ENCODE data around the gene C12orf54.
"Not testable (repeated sequence)": the region's sequence is repeated elsewhere in the genome, so short reads cannot be mapped to it uniquely, and the experiment has no call there.

DNA sequence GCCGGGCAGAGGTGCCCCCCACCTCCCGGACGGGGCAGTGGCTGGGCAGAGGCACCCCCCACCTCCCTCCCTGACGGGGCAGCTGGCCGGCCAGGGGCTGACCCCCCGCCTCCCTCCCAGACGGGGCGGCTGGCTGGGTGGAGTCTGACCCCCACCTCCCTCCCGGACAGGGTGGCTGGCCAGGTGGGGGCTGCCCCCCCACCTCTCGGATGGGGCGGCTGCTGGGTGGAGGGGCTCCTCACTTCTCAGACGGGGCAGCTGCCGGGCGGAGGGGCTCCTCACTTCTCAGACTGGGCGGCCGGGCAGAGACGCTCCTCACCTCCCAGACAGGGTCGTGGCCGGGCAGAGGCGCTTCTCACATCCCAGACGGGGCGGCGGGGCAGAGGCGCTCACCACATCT is 38.1 kb downstream of the C12orf54 start:
- TF ChIP-seq, protein P1, sequence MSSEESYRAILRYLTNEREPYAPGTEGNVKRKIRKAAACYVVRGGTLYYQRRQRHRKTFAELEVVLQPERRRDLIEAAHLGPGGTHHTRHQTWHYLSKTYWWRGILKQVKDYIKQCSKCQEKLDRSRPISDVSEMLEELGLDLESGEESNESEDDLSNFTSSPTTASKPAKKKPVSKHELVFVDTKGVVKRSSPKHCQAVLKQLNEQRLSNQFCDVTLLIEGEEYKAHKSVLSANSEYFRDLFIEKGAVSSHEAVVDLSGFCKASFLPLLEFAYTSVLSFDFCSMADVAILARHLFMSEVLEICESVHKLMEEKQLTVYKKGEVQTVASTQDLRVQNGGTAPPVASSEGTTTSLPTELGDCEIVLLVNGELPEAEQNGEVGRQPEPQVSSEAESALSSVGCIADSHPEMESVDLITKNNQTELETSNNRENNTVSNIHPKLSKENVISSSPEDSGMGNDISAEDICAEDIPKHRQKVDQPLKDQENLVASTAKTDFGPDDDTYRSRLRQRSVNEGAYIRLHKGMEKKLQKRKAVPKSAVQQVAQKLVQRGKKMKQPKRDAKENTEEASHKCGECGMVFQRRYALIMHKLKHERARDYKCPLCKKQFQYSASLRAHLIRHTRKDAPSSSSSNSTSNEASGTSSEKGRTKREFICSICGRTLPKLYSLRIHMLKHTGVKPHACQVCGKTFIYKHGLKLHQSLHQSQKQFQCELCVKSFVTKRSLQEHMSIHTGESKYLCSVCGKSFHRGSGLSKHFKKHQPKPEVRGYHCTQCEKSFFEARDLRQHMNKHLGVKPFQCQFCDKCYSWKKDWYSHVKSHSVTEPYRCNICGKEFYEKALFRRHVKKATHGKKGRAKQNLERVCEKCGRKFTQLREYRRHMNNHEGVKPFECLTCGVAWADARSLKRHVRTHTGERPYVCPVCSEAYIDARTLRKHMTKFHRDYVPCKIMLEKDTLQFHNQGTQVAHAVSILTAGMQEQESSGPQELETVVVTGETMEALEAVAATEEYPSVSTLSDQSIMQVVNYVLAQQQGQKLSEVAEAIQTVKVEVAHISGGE (CRISPR knock-in tag; IDR thresholded peaks at IDR 0.05): not testable (repeated sequence)
- not testable (repeated sequence) for TF ChIP-seq EP300 (IDR thresholded peaks at IDR 0.05; ENCODE audit: borderline replicate concordance in 1 of 2, control insufficient read depth in 1 of 2, low read depth in 2 of 2, low read length in 2 of 2); ZNF24 (IDR thresholded peaks at IDR 0.05); POLR2A (IDR thresholded peaks at IDR 0.05; ENCODE audit: low read depth, low read length); CREB1 (IDR thresholded peaks at IDR 0.05; ENCODE audit: low read depth); MTA2 (IDR thresholded peaks at IDR 0.05; ENCODE audit: low read depth); HDGF (IDR thresholded peaks at IDR 0.05); SIN3A (IDR thresholded peaks at IDR 0.05; ENCODE audit: low read depth, low read length); ZSCAN29 (IDR thresholded peaks at IDR 0.05)
- TF ChIP-seq, protein P2, sequence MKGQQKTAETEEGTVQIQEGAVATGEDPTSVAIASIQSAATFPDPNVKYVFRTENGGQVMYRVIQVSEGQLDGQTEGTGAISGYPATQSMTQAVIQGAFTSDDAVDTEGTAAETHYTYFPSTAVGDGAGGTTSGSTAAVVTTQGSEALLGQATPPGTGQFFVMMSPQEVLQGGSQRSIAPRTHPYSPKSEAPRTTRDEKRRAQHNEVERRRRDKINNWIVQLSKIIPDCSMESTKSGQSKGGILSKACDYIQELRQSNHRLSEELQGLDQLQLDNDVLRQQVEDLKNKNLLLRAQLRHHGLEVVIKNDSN (IDR thresholded peaks at IDR 0.05; ENCODE audit: borderline replicate concordance, extremely low read length, insufficient read depth, low read depth, low read length): not testable (repeated sequence)
- TF ChIP-seq, protein P3, sequence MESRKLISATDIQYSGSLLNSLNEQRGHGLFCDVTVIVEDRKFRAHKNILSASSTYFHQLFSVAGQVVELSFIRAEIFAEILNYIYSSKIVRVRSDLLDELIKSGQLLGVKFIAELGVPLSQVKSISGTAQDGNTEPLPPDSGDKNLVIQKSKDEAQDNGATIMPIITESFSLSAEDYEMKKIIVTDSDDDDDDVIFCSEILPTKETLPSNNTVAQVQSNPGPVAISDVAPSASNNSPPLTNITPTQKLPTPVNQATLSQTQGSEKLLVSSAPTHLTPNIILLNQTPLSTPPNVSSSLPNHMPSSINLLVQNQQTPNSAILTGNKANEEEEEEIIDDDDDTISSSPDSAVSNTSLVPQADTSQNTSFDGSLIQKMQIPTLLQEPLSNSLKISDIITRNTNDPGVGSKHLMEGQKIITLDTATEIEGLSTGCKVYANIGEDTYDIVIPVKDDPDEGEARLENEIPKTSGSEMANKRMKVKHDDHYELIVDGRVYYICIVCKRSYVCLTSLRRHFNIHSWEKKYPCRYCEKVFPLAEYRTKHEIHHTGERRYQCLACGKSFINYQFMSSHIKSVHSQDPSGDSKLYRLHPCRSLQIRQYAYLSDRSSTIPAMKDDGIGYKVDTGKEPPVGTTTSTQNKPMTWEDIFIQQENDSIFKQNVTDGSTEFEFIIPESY (IDR thresholded peaks at IDR 0.05): not testable (repeated sequence)
- TF ChIP-seq, protein P4, sequence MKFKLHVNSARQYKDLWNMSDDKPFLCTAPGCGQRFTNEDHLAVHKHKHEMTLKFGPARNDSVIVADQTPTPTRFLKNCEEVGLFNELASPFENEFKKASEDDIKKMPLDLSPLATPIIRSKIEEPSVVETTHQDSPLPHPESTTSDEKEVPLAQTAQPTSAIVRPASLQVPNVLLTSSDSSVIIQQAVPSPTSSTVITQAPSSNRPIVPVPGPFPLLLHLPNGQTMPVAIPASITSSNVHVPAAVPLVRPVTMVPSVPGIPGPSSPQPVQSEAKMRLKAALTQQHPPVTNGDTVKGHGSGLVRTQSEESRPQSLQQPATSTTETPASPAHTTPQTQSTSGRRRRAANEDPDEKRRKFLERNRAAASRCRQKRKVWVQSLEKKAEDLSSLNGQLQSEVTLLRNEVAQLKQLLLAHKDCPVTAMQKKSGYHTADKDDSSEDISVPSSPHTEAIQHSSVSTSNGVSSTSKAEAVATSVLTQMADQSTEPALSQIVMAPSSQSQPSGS (IDR thresholded peaks at IDR 0.05; ENCODE audit: low read length): not testable (repeated sequence)
- TF ChIP-seq, protein P5, sequence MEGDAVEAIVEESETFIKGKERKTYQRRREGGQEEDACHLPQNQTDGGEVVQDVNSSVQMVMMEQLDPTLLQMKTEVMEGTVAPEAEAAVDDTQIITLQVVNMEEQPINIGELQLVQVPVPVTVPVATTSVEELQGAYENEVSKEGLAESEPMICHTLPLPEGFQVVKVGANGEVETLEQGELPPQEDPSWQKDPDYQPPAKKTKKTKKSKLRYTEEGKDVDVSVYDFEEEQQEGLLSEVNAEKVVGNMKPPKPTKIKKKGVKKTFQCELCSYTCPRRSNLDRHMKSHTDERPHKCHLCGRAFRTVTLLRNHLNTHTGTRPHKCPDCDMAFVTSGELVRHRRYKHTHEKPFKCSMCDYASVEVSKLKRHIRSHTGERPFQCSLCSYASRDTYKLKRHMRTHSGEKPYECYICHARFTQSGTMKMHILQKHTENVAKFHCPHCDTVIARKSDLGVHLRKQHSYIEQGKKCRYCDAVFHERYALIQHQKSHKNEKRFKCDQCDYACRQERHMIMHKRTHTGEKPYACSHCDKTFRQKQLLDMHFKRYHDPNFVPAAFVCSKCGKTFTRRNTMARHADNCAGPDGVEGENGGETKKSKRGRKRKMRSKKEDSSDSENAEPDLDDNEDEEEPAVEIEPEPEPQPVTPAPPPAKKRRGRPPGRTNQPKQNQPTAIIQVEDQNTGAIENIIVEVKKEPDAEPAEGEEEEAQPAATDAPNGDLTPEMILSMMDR (IDR thresholded peaks at IDR 0.05 in 2 of 3, conservative IDR thresholded peaks at IDR 0.05 in 1 of 3; ENCODE audit: control insufficient read depth in 2 of 3, extremely low read depth in 1 of 3, insufficient read depth in 1 of 3, low read depth in 3 of 3, low read length in 3 of 3): not testable (repeated sequence)
- TF ChIP-seq, protein P6, sequence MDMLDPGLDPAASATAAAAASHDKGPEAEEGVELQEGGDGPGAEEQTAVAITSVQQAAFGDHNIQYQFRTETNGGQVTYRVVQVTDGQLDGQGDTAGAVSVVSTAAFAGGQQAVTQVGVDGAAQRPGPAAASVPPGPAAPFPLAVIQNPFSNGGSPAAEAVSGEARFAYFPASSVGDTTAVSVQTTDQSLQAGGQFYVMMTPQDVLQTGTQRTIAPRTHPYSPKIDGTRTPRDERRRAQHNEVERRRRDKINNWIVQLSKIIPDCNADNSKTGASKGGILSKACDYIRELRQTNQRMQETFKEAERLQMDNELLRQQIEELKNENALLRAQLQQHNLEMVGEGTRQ (IDR thresholded peaks at IDR 0.05; ENCODE audit: borderline replicate concordance, low read depth, low read length): not testable (repeated sequence)
